ENCODE data around the gene TRAPPC12. TPM values are rescaled to one million over a fixed set of nuclear protein-coding genes. Genes with fewer than 3 reads are reported as not detected.
"Not testable (repeated sequence)": the region's sequence is repeated elsewhere in the genome, so short reads cannot be mapped to it uniquely, and the experiment has no call there.

TRAPPC12 gene
- total and polyA plus RNA-seq, 2 experiments from 2014 or later: 77.2 to 103 TPM

DNA sequence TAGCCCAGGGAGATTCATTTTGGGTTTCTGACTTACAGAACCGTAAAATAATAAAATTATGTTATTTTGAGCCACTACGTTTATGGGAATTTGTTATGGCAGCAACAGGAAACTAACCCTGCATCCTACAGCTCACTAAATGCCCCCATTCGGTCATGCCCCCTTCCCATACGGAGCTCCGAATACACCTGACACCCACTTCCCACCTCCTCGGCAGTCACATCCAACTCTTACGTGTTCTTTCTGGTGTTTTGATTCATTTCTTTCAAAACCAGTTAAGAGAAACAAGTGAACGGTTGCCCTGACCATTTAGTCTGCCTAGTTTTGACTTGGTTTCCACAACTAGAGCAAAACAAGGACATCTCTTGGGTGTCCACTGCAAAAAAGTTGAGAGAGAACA is 21.6 kb upstream of the TRAPPC12 start:
- no peak for DNase-seq (ENCODE audit: low read depth in 1 of 2, low spot score in 1 of 2)
- TF ChIP-seq, protein P1, sequence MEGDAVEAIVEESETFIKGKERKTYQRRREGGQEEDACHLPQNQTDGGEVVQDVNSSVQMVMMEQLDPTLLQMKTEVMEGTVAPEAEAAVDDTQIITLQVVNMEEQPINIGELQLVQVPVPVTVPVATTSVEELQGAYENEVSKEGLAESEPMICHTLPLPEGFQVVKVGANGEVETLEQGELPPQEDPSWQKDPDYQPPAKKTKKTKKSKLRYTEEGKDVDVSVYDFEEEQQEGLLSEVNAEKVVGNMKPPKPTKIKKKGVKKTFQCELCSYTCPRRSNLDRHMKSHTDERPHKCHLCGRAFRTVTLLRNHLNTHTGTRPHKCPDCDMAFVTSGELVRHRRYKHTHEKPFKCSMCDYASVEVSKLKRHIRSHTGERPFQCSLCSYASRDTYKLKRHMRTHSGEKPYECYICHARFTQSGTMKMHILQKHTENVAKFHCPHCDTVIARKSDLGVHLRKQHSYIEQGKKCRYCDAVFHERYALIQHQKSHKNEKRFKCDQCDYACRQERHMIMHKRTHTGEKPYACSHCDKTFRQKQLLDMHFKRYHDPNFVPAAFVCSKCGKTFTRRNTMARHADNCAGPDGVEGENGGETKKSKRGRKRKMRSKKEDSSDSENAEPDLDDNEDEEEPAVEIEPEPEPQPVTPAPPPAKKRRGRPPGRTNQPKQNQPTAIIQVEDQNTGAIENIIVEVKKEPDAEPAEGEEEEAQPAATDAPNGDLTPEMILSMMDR (IDR thresholded peaks at IDR 0.05; ENCODE audit: low read depth, low read length): no peak
- Histone ChIP-seq H3K27me3 (no peaks in the 10 kb centered on the region), H3K36me3 (no peaks in the 10 kb centered on the region), H3K9me3 (ENCODE audit: low read depth) (no peaks in the 10 kb centered on the region), H3K27ac (no peak overlapping the region), H3K4me3 (no peak overlapping the region), H3K4me1 (ENCODE audit: low read depth) (no peaks in the 10 kb centered on the region)

DNA sequence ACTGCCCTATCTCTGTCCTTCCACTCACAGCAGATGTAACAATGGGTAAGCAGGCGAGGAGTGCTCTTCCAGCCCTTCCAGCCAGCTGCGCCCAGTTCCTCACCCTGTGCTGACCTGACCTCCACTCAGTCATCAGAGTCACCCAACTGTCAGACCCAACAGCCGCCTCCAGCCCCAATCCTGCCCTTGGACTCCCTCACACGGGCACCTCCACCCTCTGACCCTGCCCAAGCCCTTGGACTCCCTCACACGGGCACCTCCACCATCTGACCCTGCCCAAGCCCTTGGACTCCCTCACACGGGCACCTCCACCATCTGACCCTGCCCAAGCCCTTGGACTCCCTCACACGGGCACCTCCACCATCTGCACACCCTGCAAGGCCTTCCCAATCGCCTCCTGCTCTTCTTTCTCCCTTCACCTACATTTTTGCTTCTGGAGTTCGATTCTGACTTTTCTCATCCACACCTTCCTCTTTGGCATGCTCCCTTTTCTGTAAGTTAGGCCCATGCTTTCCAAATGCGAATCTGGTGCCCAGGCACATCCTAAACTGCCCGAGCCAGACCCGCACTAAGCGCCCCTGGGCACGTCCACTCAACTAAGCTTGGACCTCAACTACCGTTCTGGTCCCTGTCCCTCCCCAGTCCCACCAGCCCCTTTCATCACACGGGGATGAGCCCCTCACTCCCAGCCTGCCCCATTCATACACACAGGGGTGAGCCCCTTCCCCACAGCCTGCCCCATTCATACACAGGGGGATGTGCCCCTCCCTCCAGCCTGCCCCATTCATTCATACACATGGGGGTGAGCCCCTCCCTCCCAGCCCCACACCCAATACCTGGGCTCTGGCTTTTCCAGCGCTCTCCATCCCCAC is 17.7 kb upstream of the TRAPPC12 start:
- no peak overlapping the region for H3K4me3 ChIP-seq
- no peak overlapping the region for H3K27ac ChIP-seq
- H3K9me3 ChIP-seq (ENCODE audit: low read depth): no peaks in the 10 kb centered on the region
- DNase-seq (ENCODE audit: low read depth in 1 of 2, low spot score in 1 of 2): no peak
- TF ChIP-seq, protein P1 (IDR thresholded peaks at IDR 0.05; ENCODE audit: low read depth, low read length): no peak
- no peaks in the 10 kb centered on the region for H3K36me3 ChIP-seq
- no peaks in the 10 kb centered on the region for H3K4me1 ChIP-seq (ENCODE audit: low read depth)
- H3K27me3 ChIP-seq: no peaks in the 10 kb centered on the region

DNA sequence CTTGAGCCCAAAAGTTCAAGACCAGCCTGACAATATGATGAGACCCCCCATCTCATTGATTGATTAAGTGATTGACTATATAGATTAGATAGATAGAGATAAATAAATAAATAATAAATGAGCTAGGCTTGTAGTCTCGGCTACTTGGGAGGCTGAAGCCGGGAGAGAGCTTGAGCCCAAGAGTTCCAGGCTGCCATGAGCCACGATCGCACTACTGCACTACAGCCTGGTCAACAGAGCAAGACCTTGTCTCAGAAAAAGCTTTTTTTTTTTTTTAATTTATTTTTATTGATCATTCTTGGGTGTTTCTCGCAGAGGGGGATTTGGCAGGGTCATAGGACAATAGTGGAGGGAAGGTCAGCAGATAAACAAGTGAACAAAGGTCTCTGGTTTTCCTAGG is 14.3 kb upstream of the TRAPPC12 start:
- Histone ChIP-seq H3K4me3 (no peak overlapping the region), H3K27me3 (no peaks in the 10 kb centered on the region), H3K4me1 (ENCODE audit: low read depth) (no peaks in the 10 kb centered on the region), H3K36me3 (no peaks in the 10 kb centered on the region), H3K27ac (no peak overlapping the region), H3K9me3 (ENCODE audit: low read depth) (no peaks in the 10 kb centered on the region)
- DNase-seq (ENCODE audit: low read depth in 1 of 2, low spot score in 1 of 2): no peak
- TF ChIP-seq, protein P1 (IDR thresholded peaks at IDR 0.05; ENCODE audit: low read depth, low read length): no peak

DNA sequence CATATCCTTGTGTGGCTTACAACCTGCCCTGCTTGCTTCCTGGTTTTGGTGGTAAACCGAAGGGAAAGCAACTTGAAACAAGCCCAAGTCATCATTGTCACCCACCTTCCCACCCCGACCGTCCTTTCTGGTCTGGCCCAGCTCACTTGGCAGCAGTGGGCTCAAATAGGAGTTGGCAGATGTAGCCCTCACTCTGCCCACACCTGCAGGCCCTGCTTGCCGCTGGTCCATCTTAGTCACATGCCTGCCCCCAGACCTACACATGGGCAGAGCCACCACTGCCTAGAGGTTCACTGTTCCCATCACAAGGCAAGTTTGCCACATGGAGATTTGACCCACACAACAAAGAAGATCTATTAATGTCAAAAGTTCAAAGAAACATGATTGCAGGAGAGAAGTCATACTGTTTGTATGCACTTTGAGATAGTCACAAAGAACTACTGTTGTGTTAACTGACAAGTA is 11.2 kb upstream of the TRAPPC12 start:
- Histone ChIP-seq H3K4me3 (no peak overlapping the region), H3K27me3 (no peaks in the 10 kb centered on the region), H3K36me3 (no peaks in the 10 kb centered on the region), H3K27ac (no peak overlapping the region), H3K9me3 (ENCODE audit: low read depth) (no peaks in the 10 kb centered on the region), H3K4me1 (ENCODE audit: low read depth) (no peaks in the 10 kb centered on the region)
- no peak for DNase-seq (ENCODE audit: low read depth in 1 of 2, low spot score in 1 of 2)
- TF ChIP-seq, protein P1 (IDR thresholded peaks at IDR 0.05; ENCODE audit: low read depth, low read length): no peak

DNA sequence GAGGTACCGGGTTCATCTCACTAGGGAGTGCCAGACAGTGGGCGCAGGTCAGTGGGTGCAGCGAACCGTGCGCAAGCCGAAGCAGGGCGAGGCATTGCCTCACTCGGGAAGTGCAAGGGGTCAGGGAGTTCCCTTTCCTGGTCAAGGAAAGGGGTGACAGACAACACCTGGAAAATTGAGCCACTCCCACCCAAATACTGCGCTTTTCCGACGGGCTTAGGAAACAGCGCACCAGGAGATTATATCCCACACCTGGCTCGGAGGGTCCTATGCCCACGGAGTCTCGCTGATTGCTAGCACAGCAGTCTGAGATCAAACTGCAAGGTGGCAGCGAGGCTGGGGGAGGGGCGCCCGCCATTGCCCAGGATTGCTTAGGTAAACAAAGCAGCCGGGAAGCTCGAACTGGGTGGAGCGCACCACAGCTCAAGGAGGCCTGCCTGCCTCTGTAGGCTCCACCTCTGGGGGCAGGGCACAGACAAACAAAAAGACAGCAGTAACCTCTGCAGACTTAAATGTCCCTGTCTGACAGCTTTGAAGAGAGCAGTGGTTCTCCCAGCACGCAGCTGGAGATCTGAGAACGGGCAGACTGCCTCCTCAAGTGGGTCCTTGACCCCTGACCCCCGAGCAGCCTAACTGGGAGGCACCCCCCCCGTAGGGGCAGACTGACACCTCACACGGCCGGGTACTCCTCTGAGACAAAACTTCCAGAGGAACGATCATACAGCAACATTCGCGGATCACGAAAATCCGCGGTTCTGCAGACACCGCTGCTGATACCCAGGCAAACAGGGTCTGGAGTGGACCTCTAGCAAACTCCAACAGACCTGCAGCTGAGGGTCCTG is 9.9 kb upstream of the TRAPPC12 start:
- H3K27me3 ChIP-seq; H3K4me1 ChIP-seq (ENCODE audit: low read depth); DNase-seq (ENCODE audit: low read depth in 1 of 2, low spot score in 1 of 2); H3K36me3 ChIP-seq; H3K27ac ChIP-seq; H3K4me3 ChIP-seq; H3K9me3 ChIP-seq (ENCODE audit: low read depth): not testable (repeated sequence)
